Activated CD8-positive, alpha-beta T cell treated with anti-CD3 and anti-CD28 coated beads for 36 hours (primary cell): ENCODE measurements around the gene HTRA3. TPM values are rescaled to one million over a fixed set of nuclear protein-coding genes. Genes with fewer than 3 reads are reported as not detected.

Experiments used
- ATAC-seq: fragments of 200-7000 bp; cut with Tn5 transposase; one replicate; pipeline ENCODE4 v1.10.0; 2021; ENCODE audit warnings: mild to moderate bottlenecking, moderate library complexity
- CTCF ChIA-PET: fragments of 350-600 bp; sonication (Branson Sonifier 250); formaldehyde crosslinking; loops from one replicate; lab custom pipeline; 2021; ENCODE audit warnings: antibody characterized with exemption; lab: Charles Lee
- POLR2A ChIA-PET: fragments of 350-600 bp; sonication (Branson Sonifier 250); formaldehyde crosslinking; loops from one replicate; lab custom pipeline; 2021; ENCODE audit warnings: antibody characterized with exemption; lab: Charles Lee
- DNase-seq: peaks from one replicate; pipeline ENCODE4 v3.0.0-alpha.2; 2020
- H3K27ac Mint-ChIP-seq: one replicate; pipeline ENCODE4 v1.8.0; 2021; ENCODE audit warnings: mild to moderate bottlenecking, mixed read lengths
- H3K27me3 Mint-ChIP-seq: one replicate; pipeline ENCODE4 v1.8.0; 2021; ENCODE audit warnings: mixed read lengths
- H3K36me3 Mint-ChIP-seq: one replicate; pipeline ENCODE4 v1.8.0; 2021; ENCODE audit warnings: low read depth, mixed read lengths
- H3K4me1 Mint-ChIP-seq: one replicate; pipeline ENCODE4 v1.8.0; 2021; ENCODE audit warnings: low read depth, mixed read lengths
- H3K4me3 Mint-ChIP-seq: one replicate; pipeline ENCODE4 v1.8.0; 2021; ENCODE audit warnings: mild to moderate bottlenecking, moderate library complexity, mixed read lengths
- H3K9me3 Mint-ChIP-seq: one replicate; pipeline ENCODE4 v1.8.0; 2021; ENCODE audit warnings: mixed read lengths
- intact Hi-C: fragments of 100-400 bp; cut with micrococcal nuclease; formaldehyde crosslinking; loops from one replicate; pipeline ENCODE4 v1.10.0; 2022
- total RNA-seq, 2 experiments: library from RNA; stranded (reverse); gene quantifications; one replicate each; pipeline ENCODE4 v1.2.3, GENCODE V29; 2021
- TF ChIP-seq, protein P1 (sequence below): fragments of 200-600 bp; IDR thresholded peaks from one replicate; pipeline ENCODE4 v1.8.0; 2022; ENCODE audit warnings: antibody characterized with exemption, mild to moderate bottlenecking

The HTRA3 gene
- total RNA-seq, 2 experiments from 2014 or later: 0.11 TPM; not detected in 1

GRCh38 chr4:8333726-8334460, 64.3 kb downstream of the HTRA3 start:
- intact Hi-C loops: no loop called here
- H3K27me3 Mint-ChIP-seq: peaks cover 6% of the 10 kb centered on the region
- TF ChIP-seq, protein P1, sequence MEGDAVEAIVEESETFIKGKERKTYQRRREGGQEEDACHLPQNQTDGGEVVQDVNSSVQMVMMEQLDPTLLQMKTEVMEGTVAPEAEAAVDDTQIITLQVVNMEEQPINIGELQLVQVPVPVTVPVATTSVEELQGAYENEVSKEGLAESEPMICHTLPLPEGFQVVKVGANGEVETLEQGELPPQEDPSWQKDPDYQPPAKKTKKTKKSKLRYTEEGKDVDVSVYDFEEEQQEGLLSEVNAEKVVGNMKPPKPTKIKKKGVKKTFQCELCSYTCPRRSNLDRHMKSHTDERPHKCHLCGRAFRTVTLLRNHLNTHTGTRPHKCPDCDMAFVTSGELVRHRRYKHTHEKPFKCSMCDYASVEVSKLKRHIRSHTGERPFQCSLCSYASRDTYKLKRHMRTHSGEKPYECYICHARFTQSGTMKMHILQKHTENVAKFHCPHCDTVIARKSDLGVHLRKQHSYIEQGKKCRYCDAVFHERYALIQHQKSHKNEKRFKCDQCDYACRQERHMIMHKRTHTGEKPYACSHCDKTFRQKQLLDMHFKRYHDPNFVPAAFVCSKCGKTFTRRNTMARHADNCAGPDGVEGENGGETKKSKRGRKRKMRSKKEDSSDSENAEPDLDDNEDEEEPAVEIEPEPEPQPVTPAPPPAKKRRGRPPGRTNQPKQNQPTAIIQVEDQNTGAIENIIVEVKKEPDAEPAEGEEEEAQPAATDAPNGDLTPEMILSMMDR: no peak
- no peaks in the 10 kb centered on the region for H3K4me1 Mint-ChIP-seq
- no peak overlapping the region for H3K4me3 Mint-ChIP-seq
- ChIA-PET CTCF (no interaction called here), POLR2A (no interaction called here)
- no peak for DNase-seq
- H3K27ac Mint-ChIP-seq: no peak overlapping the region
- ATAC-seq: no peak
- no peaks in the 10 kb centered on the region for H3K36me3 Mint-ChIP-seq
- H3K9me3 Mint-ChIP-seq: peaks cover 12% of the 10 kb centered on the region

DNA sequence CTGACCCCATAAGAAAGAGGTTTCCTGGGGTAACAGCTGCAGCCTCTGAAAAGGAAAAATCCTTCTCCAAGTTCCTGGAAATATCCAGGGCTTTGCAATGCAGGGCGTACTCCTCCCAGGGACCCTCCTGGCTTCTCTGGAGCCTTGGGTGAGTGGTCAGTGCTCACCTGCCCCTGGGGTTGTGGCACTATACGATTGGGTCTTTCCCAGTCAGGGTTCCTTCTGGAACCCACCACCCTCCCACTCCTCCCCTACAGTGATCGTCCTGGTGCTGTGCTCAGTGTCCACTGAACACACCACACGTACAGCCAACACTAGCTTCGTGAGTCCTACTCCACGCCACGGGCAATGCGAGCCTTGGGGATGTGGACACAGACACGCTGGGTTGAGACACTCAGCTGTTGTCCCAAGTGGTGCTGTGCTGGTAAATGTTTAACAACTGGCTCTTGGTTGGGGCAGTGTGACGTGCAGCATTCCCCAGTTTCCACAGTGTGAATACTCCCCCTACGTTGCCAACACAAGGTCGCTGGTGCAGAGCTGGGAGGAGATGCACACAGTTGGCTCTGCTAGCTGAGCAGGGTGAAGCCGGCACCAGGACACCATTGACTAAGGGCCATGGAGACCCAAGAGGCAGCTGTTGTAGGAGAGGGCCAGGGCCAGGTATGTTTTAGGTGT, 65.4 kb downstream of the HTRA3 start:
- no peaks in the 10 kb centered on the region for H3K4me1 Mint-ChIP-seq
- TF ChIP-seq, protein P1: no peak
- no peaks in the 10 kb centered on the region for H3K36me3 Mint-ChIP-seq
- no peak overlapping the region for H3K4me3 Mint-ChIP-seq
- intact Hi-C loops: no loop called here
- ChIA-PET POLR2A (no interaction called here), CTCF (no interaction called here)
- peaks cover 6% of the 10 kb centered on the region for H3K27me3 Mint-ChIP-seq
- peaks cover 12% of the 10 kb centered on the region for H3K9me3 Mint-ChIP-seq
- ATAC-seq (no peak), DNase-seq (no peak)
- H3K27ac Mint-ChIP-seq: no peak overlapping the region

DNA sequence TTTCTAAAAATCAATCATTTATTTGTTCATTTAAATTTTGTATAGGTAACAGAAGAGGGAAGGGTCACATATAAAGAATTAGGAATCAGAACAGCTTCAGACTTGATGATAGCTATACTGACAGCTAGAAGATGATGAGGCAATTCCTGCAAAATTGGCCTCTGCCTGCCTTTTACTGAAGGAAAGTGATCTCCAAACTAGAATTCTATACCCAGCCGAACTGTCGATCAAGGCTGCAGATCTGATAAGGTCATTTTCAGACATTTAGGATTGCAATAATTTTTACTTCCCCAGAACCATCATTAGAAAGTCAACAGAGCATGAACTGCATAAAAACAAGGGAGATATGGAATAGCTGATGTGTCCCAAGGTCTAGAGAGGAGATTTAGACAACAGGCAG, 66.3 kb downstream of the HTRA3 start:
- ATAC-seq (no peak), DNase-seq (no peak)
- TF ChIP-seq, protein P1: no peak
- ChIA-PET CTCF (no interaction called here), POLR2A (no interaction called here)
- H3K4me1 Mint-ChIP-seq: no peaks in the 10 kb centered on the region
- peaks cover 6% of the 10 kb centered on the region for H3K27me3 Mint-ChIP-seq
- intact Hi-C loops: no loop called here
- no peaks in the 10 kb centered on the region for H3K36me3 Mint-ChIP-seq
- peaks cover 12% of the 10 kb centered on the region for H3K9me3 Mint-ChIP-seq
- H3K4me3 Mint-ChIP-seq: no peak overlapping the region
- H3K27ac Mint-ChIP-seq: no peak overlapping the region

DNA sequence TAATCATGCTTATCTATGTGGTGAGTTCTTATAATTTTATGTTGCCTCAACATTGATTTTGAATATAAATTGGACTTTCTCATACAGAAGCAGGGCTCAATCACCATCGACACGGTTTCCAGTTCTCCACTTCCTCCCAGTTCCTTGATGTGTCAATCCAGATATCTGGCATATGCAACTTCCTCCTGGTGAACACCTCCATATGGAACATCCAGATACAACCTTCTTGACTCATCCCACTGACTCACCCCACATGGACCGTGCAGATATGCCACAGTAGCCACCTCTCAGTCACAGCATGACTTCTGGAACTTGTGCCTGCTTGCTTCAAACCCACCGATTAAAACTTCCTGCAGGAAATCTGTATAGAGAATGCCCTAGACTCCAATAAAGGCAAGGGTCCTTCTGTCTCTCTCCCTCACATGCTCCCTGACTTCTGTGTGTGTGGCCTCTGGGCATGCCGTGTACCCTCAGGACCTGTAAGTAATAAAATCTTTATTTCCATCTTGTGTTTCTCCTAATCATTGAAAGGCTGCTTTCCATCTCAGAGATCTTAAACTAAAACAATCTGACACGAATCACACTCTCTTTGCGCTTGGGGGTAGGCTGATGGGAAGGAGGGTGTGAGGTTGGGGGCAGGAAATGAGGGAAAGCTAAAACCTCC, 67.0 kb downstream of the HTRA3 start:
- H3K27ac Mint-ChIP-seq: no peak overlapping the region
- H3K9me3 Mint-ChIP-seq: peaks cover 12% of the 10 kb centered on the region
- intact Hi-C loops: no loop called here
- no peak overlapping the region for H3K4me3 Mint-ChIP-seq
- H3K4me1 Mint-ChIP-seq: no peaks in the 10 kb centered on the region
- DNase-seq: no peak
- peaks cover 6% of the 10 kb centered on the region for H3K27me3 Mint-ChIP-seq
- CTCF ChIA-PET: no interaction called here
- POLR2A ChIA-PET: no interaction called here
- ATAC-seq: no peak
- TF ChIP-seq, protein P1: no peak
- no peaks in the 10 kb centered on the region for H3K36me3 Mint-ChIP-seq
